Esophagus squamous epithelium (tissue), 4 donors: ENCODE measurements around the gene LRP1B.

Experiments used
- POLR2A ChIP-seq, 4 donors: fragments of 450-650 bp; IDR thresholded peaks; one replicate each; pipeline ENCODE4 v1.6.1; 2017; ENCODE audit warnings: antibody characterized with exemption in 4 of 4, mild to moderate bottlenecking in 4 of 4, moderate library complexity in 3 of 4
- TF ChIP-seq, protein P1 (sequence below), 6 experiments: fragments of 450-650 bp in 4 of 6; fragments of 200-600 bp in 2 of 6; sonication (generic) in 2 of 6; IDR thresholded peaks; one replicate each; pipeline ENCODE4 v1.5.1; 2016 to 2019; ENCODE audit warnings: antibody characterized with exemption in 6 of 6, mild to moderate bottlenecking in 4 of 6, moderate library complexity in 4 of 6

- TF ChIP-seq POLR2A (IDR thresholded peaks at IDR 0.05): no peak
- TF ChIP-seq, protein P1, sequence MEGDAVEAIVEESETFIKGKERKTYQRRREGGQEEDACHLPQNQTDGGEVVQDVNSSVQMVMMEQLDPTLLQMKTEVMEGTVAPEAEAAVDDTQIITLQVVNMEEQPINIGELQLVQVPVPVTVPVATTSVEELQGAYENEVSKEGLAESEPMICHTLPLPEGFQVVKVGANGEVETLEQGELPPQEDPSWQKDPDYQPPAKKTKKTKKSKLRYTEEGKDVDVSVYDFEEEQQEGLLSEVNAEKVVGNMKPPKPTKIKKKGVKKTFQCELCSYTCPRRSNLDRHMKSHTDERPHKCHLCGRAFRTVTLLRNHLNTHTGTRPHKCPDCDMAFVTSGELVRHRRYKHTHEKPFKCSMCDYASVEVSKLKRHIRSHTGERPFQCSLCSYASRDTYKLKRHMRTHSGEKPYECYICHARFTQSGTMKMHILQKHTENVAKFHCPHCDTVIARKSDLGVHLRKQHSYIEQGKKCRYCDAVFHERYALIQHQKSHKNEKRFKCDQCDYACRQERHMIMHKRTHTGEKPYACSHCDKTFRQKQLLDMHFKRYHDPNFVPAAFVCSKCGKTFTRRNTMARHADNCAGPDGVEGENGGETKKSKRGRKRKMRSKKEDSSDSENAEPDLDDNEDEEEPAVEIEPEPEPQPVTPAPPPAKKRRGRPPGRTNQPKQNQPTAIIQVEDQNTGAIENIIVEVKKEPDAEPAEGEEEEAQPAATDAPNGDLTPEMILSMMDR (IDR thresholded peaks at IDR 0.05): no peak
Measured at GRCh38 chr2:140586379-140586778, 1544.4 kb downstream of the LRP1B start.
